ENCODE data around the gene SART3.

GRCh38 chr12:108585864-108586263 lies 24.9 kb upstream of the SART3 start:
- no peak for TF ChIP-seq CTCF (IDR thresholded peaks at IDR 0.05)
- TF ChIP-seq POLR2A (IDR thresholded peaks at IDR 0.05) = no peak
